ENCODE measurements around the gene RGP1. TPM values are rescaled to one million over a fixed set of nuclear protein-coding genes. Genes with fewer than 3 reads are reported as not detected.

RGP1 gene
- polyA plus RNA-seq, 1 experiment: 20.2 TPM

DNA sequence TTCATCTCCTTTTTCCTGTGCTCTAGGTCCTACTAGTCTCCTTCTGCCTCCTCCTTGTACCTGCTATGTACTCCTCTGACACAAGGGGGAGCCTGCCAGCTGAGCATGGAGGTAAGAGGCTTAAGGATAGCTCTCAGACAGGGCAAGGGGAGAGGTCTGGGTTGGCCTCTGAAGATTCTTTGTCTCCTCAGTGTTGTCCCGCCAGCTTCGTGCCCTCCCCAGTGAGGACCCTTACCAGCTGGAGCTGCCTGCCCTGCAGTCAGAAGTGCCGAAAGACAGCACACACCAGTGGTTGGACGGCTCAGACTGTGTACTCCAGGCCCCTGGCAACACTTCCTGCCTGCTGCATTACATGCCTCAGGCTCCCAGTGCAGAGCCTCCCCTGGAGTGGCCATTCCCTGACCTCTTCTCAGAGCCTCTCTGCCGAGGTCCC, 12.9 kb upstream of the RGP1 start:
- H3K27ac ChIP-seq (ENCODE audit: low read depth, low read length): peak overlapping the region; percentile 31

GRCh38 chr9:35737143-35737542, 11.9 kb upstream of the RGP1 start:
- Histone ChIP-seq H3K4me3 (ENCODE audit: low read depth, low read length) (no peak overlapping the region), H3K27ac (ENCODE audit: low read depth, low read length) (no peak overlapping the region), H3K27me3 (ENCODE audit: control insufficient read depth, insufficient read depth, low read length) (no peaks in the 10 kb centered on the region), H3K9me3 (ENCODE audit: control insufficient read depth, insufficient read depth, low read length) (no peaks in the 10 kb centered on the region; the same call in 1 of the 2 replicates)
- TF ChIP-seq, protein P1, sequence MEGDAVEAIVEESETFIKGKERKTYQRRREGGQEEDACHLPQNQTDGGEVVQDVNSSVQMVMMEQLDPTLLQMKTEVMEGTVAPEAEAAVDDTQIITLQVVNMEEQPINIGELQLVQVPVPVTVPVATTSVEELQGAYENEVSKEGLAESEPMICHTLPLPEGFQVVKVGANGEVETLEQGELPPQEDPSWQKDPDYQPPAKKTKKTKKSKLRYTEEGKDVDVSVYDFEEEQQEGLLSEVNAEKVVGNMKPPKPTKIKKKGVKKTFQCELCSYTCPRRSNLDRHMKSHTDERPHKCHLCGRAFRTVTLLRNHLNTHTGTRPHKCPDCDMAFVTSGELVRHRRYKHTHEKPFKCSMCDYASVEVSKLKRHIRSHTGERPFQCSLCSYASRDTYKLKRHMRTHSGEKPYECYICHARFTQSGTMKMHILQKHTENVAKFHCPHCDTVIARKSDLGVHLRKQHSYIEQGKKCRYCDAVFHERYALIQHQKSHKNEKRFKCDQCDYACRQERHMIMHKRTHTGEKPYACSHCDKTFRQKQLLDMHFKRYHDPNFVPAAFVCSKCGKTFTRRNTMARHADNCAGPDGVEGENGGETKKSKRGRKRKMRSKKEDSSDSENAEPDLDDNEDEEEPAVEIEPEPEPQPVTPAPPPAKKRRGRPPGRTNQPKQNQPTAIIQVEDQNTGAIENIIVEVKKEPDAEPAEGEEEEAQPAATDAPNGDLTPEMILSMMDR (IDR thresholded peaks at IDR 0.05; ENCODE audit: low read depth, low read length): no peak
- ChIA-PET POLR2A (no interaction called here), CTCF (no interaction called here)
- no peak for DNase-seq (ENCODE audit: low read depth, low spot score)

More for the DNA sequence above, 12.9 kb upstream of the RGP1 start:
- ChIA-PET POLR2A (interaction anchor here (1.1 kb wide), 1 partner anchor 9 kb away, joined by 3 read pairs; no protein-coding TSS in a partner anchor), CTCF (interaction anchor here (0.8 to 2.9 kb wide), 9 partner anchors 9 to 146 kb away, joined by 3 to 46 read pairs (median 5); partner anchors contain the start of genes ARHGEF39, GBA2 and RGP1)
- no peak for DNase-seq (ENCODE audit: low read depth, low spot score)
- Histone ChIP-seq H3K27me3 (ENCODE audit: control insufficient read depth, insufficient read depth, low read length) (no peaks in the 10 kb centered on the region), H3K4me3 (ENCODE audit: low read depth, low read length) (no peak overlapping the region), H3K9me3 (ENCODE audit: control insufficient read depth, insufficient read depth, low read length) (no peaks in the 10 kb centered on the region; the same call in 1 of the 2 replicates)
- TF ChIP-seq, protein P1 (IDR thresholded peaks at IDR 0.05; ENCODE audit: low read depth, low read length): peak; percentile 96

GRCh38 chr9:35738186-35738585, 10.9 kb upstream of the RGP1 start:
- TF ChIP-seq, protein P1 (IDR thresholded peaks at IDR 0.05; ENCODE audit: low read depth, low read length): no peak
- CTCF ChIA-PET: no interaction called here
- no peak for DNase-seq (ENCODE audit: low read depth, low spot score)

GRCh38 chr9:35738924-35739323, 10.2 kb upstream of the RGP1 start:
- no peak for DNase-seq (ENCODE audit: low read depth, low spot score)
- TF ChIP-seq, protein P1 (IDR thresholded peaks at IDR 0.05; ENCODE audit: low read depth, low read length): no peak
- H3K9me3 ChIP-seq (ENCODE audit: control insufficient read depth, insufficient read depth, low read length): no peaks in the 10 kb centered on the region
- CTCF ChIA-PET: interaction anchor here (0.6 to 1.1 kb wide), 3 partner anchors 9 to 561 kb away, joined by 3 to 4 read pairs (median 4); no protein-coding TSS in a partner anchor
- no peak overlapping the region for H3K4me3 ChIP-seq (ENCODE audit: low read depth, low read length)
- no peaks in the 10 kb centered on the region for H3K27me3 ChIP-seq (ENCODE audit: control insufficient read depth, insufficient read depth, low read length)
- H3K27ac ChIP-seq (ENCODE audit: low read depth, low read length): no peak overlapping the region
- POLR2A ChIA-PET: interaction anchor here (0.7 to 1.1 kb wide), 2 partner anchors 10 to 11 kb away, joined by 3 to 5 read pairs; partner anchors contain the start of genes GBA2 and RGP1

More at GRCh38 chr9:35738186-35738585, 10.9 kb upstream of the RGP1 start:
- POLR2A ChIA-PET: no interaction called here
- Histone ChIP-seq H3K27me3 (ENCODE audit: control insufficient read depth, insufficient read depth, low read length) (no peaks in the 10 kb centered on the region), H3K27ac (ENCODE audit: low read depth, low read length) (no peak overlapping the region), H3K4me3 (ENCODE audit: low read depth, low read length) (no peak overlapping the region), H3K9me3 (ENCODE audit: control insufficient read depth, insufficient read depth, low read length) (no peaks in the 10 kb centered on the region)

GRCh38 chr9:35740243-35740642, 8.8 kb upstream of the RGP1 start:
- ChIA-PET POLR2A (interaction anchor here (1.0 to 1.6 kb wide), 2 partner anchors 8 to 12 kb away, joined by 3 to 7 read pairs; partner anchors contain the start of genes CREB3 and TLN1), CTCF (interaction anchor here (0.9 to 1.5 kb wide), 2 partner anchors 12 to 44 kb away, joined by 3 read pairs; no protein-coding TSS in a partner anchor)
- peak overlapping the region; percentile 11 for H3K27ac ChIP-seq (ENCODE audit: low read depth, low read length)
- no peak for DNase-seq (ENCODE audit: low read depth, low spot score)
- no peaks in the 10 kb centered on the region for H3K27me3 ChIP-seq (ENCODE audit: control insufficient read depth, insufficient read depth, low read length)
- H3K9me3 ChIP-seq (ENCODE audit: control insufficient read depth, insufficient read depth, low read length): no peaks in the 10 kb centered on the region
- no peak overlapping the region for H3K4me3 ChIP-seq (ENCODE audit: low read depth, low read length)
- TF ChIP-seq, protein P1 (IDR thresholded peaks at IDR 0.05; ENCODE audit: low read depth, low read length): no peak

All from AG04450 (cell line).